Measurements from ENCODE around the gene ABCC6.

GRCh38 chr16:16150878-16151152, 72.5 kb downstream of the ABCC6 start:
- TF ChIP-seq CTCF (IDR thresholded peaks at IDR 0.05; ENCODE audit: insufficient read depth, low read length, poor library complexity, severe bottlenecking) (no peak), EZH2phosphoT487 (conservative IDR thresholded peaks at IDR 0.05; ENCODE audit: low read length) (no peak)
